D721Med (cell line): ENCODE measurements around the gene PPP6R3.

Experiments
- DNase-seq: peaks from one replicate; pipeline ENCODE4 v3.0.0; 2011; ENCODE audit warnings: low spot score; ENCODE audit not compliant: insufficient read length
- FAIRE-seq: peaks from 2 replicates; lab custom pipeline; 2011; peaks lifted over from hg19 to GRCh38; lab: Jason Lieb, UNC
- CTCF ChIP-seq: IDR thresholded peaks from 2 replicates; pipeline ENCODE4 v1.5.1; 2012; ENCODE audit warnings: mild to moderate bottlenecking, control low read depth; ENCODE audit not compliant: insufficient read depth; ENCODE audit errors: missing control alignments

PPP6R3 gene

GRCh38 chr11:68436162-68436888 lies 24.2 kb upstream of the PPP6R3 start:
- DNase-seq (no peak), FAIRE-seq (no peak)
- no peak for TF ChIP-seq CTCF

- no peak for TF ChIP-seq CTCF
- DNase-seq: no peak
- no peak for FAIRE-seq
These were observed 23.3 kb upstream of the PPP6R3 start for GRCh38 chr11:68436985-68437926.

GRCh38 chr11:68437927-68438657 lies 22.5 kb upstream of the PPP6R3 start:
- FAIRE-seq (no peak), DNase-seq (no peak)

GRCh38 chr11:68438658-68439259 lies 21.8 kb upstream of the PPP6R3 start:
- DNase-seq: no peak
- FAIRE-seq: no peak

More at GRCh38 chr11:68437927-68438657, 22.5 kb upstream of the PPP6R3 start:
- no peak for TF ChIP-seq CTCF

GRCh38 chr11:68439355-68440065 lies 21.0 kb upstream of the PPP6R3 start:
- FAIRE-seq (no peak), DNase-seq (no peak)
- no peak for TF ChIP-seq CTCF

More at GRCh38 chr11:68438658-68439259, 21.8 kb upstream of the PPP6R3 start:
- no peak for TF ChIP-seq CTCF

- DNase-seq: no peak
- FAIRE-seq: no peak
- no peak for TF ChIP-seq CTCF
These were observed 20.3 kb upstream of the PPP6R3 start for GRCh38 chr11:68440224-68440623.
